Activated gamma-delta T cell treated with Interleukin-2 at 50 U/mL for 16 hours (primary cell): ENCODE results near the gene BCL11A.
A peak's percentile ranks its signal among the peaks of the same experiment; 100 is the strongest.

ENCODE experiments used
- DNase-seq: peaks from one replicate; pipeline ENCODE4 v3.0.0-alpha.2; 2020

The BCL11A gene

DNA sequence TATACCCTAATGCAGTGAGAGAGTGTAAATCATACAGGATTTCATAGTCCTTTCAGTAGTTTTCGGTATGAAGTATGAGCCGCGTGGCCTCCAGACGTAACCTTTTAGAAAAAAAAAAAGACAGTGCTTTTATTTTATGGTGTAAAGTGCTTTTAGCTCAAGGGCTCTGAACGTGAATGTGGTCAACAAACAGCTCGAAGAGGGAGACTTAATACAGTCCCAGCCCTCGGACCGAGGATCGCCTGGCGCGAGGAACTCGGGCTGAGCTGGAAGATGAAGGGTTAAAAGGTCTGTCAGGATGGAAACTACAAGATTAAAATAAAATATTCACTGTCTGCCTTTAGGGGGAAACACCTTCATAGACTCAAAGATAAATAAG is 4.0 kb upstream of the BCL11A start:
- DNase-seq, result no peak

DNA sequence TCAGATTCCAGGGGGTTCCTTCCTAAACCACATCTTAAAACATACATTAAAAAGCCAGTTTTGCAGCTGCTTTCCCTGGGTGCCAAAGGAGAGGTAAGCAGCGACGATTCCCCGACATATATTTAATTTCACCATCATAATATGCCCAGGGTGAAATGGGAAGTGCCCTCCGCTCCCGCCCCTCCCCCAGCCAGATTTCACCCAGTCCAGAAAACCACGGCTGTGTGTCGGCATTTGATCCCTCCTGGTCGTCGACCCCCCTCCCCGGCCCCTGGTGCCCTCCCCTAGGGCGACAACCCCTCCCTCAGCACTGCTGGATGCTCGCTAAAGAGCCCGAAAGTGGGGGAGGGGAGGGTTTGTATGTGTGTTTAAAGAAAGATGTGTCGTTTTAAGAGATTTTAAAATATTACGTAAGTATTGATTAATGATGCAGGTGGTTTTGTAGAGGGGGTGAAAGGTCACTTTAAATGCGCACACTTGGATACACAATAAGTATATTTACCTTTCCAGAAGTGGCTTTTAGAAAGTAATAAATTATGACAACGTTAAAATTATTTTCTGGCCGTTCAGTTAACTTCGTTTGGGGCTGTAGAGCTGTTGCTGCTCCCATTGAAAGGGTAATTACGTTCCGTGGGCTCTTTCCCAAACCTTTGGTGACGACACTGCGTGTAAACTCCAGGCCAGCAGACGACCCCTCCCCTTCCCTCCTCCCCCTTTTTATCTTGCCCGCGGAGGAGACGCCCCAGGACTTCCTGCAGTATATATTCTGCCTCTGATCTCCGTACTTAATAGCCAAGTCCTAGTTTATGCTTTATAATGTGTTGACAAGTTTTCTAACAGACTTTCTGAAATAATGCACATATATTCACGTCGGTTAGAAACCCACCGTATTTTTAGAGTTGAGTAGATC is 3.4 kb upstream of the BCL11A start:
- no peak for DNase-seq

DNA sequence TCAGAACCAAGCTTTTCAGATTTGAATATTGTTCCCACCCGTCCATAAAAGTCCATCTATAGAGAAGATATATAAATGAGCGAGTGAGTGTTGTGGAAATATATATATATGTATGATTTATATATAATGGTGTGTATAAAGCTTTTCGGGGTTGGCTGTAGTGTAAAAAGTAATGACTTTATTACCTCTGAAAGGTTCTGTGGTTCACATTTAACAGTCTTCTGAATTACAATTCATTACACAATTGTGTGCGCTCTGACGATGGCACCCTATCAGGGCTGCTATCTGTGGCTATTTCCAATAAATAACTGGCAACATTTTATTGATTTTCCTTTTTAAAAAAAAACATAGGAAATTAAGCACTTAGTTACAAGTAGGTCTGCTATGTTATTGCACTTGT is 2.7 kb upstream of the BCL11A start:
- DNase-seq, result no peak

DNA sequence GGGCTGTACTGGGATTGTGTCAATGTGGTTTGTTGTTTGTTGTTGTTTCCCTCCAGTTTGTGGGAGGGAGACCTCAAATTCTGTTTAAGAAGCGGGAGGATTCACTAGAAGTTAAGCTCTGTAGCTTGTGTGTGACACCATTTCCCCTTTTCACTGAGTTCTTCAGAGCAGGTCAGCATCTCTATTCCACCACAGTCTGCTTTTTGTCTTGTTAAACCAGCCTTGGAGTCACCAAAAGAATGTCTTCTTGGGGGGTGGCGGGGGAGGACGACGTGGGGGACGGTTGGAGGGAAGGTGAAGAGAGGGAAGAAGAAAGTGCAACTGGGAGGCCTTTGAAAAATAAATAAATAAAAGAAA is 2.3 kb upstream of the BCL11A start:
- DNase-seq, result no peak

DNA sequence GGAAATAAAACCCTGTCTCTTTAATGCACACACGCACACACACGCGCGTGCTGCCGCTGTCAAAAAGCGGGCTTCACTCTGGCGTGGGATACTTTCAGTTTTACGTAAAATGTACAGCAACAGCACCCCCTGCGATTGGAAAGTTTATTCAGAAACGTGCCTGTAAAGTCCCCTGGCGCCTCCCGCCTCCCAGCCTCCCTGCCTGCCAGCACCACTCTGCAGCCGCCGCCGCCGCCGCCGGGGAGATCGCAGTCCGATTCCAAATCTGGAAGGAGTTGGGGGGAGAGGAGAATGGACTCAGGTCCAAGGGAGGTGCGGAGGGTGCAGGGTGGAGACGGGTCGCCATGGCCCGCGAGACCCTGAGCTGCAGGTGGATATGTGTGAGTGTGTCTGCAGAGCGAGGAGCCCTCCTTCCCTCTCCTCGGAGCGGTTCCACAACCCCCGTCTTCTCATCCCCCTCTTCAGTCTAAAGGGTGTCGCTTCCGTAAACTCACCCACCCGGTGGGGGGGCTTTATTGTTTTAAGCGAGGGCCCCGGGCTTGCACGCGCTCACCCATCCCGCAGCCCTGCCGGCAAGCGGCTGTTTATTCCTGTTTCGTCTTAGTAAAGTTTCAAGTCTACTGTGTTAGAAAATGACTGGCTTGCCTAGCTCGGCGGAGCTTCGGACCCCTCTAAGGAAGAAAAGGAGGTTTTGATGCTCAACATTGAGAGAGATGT is 1.8 kb upstream of the BCL11A start:
- peak; percentile 44 for DNase-seq

DNA sequence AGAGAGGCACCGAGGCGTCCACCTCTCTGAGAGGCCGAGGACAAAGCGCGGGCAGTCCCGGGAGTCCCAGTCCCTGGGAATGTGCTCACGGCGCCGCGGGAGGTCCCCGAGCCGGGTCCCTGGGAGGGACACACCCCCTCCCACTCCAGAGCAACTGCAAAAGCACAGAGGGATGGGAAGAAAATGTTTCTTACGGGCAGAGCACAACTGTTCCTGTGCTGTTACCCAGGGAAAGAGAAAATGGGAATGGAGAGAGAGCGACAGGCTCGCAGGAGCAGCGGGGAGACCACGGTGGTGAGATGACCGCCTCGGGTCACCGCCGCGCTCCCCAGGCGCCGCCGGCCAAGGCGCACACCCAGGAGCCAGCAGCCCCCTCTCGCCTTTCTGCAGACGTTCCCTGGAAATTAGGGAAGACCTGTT is 1.2 kb upstream of the BCL11A start:
- DNase-seq, result no peak

DNA sequence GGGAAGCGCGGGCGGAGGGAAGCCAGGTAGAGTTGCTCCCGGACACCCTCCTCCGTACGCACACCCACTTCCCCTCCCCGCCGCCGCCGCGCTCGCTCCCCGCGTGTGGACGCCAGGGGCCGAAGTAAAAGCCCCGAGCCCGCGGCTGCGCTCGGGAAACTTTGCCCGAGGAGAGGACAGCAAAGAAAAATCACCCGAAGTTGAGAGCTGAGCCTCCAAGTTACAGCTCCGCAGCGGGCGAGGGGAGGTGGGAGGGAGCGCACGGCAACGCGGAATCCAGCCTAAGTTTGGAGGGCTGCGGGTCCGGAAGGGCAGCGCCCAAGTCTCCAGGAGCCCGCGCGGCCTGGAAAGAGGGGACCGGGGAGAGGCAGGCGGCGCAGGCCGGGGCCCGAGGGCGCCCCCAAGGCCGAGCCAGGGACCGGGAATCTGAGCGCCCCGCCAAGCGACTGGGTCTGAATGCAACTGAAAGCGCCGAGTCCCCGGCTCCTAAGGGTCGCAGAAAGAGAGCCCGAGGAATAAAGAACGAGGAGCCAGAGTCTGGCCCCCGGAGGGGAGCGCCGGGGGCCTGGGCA is 706 bp upstream of the BCL11A start:
- no peak for DNase-seq

DNA sequence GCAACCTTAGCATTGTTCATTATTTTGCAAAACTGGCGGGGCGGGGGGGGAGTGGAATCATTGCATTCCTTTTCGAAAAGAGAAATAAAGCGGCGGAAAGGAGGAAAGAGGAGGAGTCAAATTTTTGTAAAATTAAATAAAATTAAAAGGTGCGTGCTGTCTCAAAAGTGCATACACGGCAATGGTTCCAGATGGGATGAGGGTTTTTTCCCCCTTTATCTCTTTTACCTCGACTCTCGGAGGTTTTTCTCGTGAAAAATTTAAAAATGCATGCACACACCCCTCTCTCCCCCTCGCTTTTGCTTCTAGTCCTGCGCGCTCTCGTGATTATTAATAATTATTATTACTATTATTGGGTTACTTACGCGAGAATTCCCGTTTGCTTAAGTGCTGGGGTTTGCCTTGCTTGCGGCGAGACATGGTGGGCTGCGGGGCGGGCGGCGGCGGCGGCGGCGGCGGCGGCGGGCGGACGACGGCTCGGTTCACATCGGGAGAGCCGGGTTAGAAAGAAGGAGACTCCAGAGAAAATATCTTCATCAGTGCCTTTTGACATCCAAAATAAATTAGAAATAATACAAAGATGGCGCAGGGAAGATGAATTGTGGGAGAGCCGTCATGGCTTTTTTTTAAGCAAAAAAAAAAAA is 481 bp downstream of the BCL11A start:
- DNase-seq, result no peak

DNA sequence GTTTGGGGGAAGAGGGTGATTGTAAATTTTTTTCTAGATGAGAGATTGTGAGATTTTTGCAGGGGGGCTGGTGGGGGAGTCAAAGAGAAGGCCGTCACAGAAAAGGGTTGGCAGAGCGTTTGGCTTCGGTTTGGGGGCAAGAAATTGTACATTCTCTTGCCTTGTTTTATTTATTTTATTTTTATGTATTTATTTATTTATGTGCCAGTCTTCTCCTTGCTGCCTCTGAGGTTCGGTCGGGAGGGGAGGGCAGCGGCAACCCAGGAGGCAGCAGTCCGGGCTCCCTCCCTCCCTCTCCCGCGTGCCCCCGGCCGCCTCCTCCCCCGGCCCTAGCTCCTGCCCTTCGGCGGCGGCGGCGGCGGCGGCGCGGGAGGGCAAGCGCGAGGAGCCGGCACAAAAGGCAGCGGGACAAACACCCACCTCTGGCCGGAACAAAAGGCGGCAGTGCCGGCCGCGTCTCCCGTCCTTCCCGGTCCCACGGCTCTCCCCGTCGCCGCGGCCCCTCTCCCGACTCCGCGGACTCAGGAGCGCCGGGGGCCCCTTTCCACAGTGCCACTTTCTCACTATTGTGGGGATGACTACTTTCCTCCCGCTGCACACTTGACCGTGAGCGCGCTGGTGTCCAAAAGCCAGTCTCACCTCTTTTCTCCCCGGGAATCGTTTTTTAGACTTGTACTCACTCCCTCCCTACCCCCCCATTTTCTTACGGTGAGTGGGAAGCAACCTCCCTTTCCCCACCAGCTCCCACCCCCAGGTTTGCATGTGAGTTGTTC is 1.2 kb downstream of the BCL11A start:
- DNase-seq, result no peak

DNA sequence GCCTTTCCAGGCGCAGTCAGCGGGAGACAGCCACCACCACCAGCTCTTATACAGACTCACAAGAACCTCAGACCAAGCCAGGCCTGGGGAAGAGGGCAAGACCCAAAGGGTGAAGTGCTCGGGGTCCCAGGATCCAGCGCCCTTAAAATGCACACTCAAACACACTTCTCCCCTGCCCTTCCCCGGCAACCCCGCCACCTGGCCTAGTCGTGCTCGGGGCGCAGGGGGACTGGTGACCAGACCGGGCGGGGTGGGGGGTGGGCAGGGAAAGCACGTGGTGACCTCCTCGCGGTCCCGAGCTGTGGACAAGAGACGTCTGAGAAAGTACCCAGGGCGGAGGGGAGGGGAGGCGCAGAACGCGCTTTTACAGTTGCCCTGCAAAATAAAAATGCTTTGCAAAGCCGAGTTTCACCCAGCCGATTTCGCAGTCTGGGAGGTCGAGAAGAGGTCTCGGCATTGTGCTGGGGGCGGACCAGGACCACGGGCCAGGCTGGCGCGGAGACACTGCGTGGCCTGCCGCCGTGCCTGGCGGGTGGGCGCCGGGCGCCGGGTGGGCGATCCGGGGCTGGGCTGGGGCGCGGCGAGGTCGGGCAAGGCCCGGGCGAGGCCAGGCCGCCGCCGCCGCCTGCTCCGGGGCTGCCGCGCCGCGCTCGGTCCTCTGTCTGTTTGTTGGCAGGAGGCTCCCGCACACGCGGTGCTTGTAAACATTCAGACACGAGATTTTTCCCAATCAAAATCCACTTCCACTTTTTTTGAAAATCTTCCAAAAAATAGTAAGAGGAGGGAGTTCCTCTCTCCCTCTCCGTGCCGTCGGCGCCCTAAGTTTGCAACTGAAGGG is 2.0 kb downstream of the BCL11A start:
- no peak for DNase-seq

DNA sequence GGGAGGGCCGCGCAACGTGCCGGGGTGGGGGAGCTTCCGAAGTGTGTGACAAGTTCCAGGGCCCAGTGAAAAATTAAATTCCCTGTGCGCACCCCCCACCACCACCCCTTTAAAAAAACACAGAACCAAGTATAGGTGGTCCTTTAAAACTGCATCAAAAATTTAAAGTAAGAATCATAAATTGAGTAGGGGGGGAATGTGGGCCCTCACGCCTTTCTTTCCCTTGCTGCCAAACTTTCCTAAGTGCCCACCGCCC is 2.5 kb downstream of the BCL11A start:
- DNase-seq, result no peak

DNA sequence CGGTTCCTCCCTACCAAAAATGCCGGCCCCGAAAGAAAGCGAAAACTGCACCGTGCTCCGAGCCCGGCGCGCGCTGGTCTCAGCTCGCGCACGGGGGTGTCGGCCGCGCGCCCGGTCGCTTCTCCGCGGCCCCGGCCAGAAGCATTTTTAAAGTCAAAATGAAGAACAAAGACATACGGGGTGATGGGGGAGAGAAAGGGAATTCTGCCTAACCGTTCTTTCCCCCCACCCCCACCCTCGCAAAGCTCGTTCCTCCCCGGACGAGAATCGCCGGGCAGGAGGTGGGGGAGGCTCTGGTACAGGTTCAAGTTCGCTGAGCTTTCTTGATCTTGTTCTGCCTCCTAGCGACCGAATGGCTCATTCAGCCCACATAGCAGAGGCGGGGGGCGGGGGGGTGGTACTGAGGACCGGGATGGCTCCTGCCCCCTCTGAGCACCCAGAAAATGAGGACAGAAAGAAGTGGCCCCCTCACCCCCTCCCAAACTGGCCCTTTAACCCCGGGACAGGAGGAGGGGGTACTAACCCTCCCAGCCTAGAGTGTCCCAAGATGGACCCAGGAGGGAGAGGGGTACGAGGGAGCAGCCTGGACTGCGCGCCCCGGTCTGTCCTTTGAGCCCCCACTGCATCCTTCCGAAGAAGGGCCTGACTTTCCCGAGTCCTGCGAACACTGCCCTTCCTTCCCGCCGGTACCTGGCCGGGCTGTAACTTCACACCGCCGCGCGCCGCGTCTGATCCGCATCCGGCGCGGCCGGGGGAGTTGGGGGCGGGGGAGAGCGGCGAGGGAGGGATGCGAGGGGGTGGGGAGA is 3.1 kb downstream of the BCL11A start:
- no peak for DNase-seq

DNA sequence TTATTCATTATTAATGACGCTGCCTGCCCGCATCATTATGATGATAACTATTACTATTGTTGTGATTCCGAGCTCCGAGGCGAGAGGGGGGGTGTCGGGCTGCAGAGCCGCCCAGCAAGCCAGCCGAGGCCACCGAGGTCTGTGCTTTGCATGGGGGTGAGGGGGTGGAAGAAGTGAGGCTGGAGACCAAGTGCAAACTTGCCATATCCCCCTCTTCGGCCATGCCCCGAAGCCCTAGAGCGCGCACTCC is 3.6 kb downstream of the BCL11A start:
- DNase-seq, result no peak

DNA sequence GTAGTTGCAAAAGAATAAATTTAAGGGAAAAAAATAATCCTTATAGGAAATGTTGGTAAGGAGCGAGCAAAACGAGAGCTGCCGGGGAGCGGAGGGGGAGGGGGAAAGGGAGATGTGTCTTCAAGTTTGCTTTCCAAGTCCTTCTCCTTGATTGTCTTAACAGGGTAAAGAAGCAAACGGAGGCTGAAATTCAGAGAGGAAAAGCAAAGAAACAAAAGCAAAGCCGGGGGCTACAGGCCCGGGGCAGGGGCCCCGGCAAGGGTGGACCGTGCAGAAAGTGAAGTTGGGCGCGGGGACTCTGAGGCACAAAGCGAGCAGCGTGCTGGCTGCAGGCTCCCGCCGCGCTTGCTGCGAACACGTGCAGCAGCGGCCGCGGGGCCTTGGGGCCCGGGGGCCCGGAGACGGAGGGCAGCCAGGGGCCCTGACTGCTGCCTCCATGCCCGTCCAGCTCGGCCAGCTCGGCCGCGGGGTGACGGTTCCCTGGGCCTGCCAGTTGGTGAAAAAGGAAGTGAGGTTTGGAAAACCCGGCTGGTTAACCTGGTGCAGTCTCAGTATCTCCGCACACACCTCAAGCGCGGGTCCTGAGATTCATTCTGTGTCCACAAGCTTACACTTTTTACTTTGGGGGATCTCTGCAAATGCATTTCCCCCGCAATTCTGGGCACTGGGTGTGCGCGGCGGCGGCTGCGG is 4.1 kb downstream of the BCL11A start:
- DNase-seq, result no peak

DNA sequence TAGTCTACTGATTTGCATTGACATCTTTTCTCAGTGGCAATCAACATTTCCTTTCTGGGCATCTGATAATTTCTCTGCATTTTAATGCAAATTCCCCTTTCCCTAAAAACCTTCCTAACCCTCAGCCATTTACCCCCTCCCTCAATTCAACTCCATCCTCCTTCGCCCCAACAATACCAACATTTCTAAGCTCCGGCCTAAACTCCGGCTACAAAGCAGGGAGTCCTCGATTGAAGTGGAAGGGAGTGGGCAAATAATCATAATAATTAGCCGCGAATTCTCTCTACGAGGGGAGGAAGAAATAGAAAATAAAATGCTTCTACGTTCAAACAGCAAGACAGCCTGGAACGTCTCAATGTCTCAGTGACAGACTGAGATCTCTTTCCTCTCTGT is 4.6 kb downstream of the BCL11A start:
- DNase-seq, result no peak

DNA sequence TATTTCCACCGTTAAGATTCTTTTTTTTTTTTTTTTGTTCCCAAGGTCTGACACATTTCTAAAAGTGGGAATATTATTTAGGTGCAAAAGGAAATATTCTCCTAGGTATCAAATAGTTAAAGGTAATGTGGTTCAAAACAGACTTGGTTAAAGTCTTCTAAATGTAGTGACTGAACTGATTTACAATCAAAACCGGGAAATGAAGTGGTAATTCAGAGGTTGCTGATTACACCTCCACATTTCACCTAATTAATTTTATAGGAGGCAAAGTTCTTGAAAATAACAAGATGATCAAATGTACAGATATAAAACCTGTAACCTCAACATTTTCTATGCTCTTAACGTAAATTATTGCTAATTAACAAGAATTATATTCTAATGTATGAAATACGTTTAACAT is 5.1 kb downstream of the BCL11A start:
- no peak for DNase-seq

DNA sequence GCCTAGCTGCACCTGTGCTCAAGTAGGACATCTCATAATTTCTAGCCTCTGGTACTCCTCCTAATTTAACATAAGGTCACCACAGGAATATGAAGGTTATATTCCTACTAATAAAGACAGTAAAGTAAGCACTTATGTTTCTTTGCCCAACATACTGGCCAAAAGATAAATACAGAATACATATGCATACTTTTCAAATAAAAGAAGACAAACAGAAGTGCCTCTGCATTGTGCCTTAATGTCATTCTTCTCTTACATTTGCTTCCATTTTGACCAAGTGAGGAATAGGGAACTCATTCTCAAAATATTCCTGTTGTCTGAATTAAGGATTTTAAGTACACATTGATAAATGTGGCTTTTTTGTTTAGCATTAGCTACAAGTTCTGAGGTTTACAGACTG is 5.6 kb downstream of the BCL11A start:
- DNase-seq, result no peak

DNA sequence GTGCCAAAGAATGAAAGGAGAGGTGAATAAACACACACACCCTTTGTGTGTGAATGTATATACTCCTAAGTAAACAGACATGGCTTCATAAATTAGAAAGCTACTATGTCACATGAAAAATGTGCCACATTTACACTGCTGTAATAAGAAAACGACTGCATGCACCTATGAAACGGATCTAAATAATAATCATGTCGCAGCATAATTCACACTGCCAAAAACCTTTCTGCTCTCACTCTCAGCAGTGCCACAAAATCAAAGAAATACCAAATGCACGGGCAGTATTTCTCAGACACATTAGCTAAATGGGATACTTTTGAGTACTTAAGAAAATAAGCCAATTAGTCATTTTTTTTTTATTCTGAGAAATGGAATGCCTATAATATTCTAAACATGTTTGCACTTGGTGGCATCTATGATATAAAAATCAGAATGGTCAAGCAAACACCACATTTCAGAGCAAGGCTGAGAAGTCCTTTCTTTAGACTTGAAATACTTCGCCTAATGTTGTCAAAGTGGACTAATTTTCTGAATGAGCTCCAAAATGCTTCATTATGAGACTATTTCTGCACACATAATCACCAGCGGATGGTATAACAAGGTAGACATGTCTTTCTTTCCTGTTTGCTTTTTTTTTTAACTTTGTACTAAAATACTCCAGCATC is 6.6 kb downstream of the BCL11A start:
- no peak for DNase-seq

DNA sequence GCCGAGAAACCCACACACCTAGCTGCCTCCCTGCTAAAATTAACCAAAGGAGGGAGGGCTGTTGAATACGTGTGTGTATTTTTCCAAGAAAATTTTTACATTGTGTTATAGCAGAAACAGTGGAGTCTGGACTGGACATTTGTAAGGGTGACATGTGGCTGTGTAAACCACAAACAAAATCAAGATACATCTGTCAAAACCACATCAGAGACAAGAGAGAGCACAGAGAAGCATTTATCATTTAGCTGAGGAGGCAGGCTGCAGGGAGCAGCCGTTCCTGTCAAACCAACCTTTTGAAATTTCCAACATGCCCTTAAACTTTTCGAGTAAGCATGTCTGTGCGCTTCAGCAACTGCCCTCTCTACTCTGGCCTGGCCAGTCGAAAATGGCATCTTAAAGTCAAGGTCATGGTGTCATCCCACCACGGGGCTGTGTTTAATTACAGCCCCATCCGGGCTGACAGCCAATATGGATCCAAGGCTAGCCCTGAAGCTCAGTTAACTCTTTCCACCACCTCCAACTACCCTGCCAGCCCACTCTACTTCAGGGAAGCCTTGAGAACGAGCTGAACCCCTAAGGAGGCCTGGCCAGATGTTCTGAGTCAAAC is 8.4 kb downstream of the BCL11A start:
- no peak for DNase-seq

DNA sequence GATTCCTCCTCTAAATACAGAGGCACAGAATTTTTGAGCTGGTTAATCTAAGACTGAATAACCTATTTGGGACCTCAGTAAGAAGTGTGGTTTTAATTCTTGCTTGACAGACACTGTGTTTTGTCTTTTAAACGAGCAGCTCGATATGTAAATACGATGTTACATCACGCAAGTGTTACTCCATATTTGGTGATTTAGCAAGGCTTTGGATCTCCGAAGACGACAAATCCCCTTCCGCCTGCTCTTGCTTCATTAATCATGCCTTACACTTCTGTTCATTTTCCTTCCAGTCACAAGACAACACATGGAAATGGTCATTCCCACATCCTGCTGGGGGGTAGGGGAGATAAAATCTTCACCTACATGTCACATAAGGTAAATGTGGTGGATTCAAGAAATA is 9.4 kb downstream of the BCL11A start:
- no peak for DNase-seq
